Stomach (tissue), 4 donors: ENCODE data around the gene HOXC12.

Experiments used
- EP300 ChIP-seq: sonication (generic); formaldehyde crosslinking; IDR thresholded peaks from one replicate; pipeline ENCODE4 v1.6.1; 2017; ENCODE audit warnings: antibody characterized with exemption
- POLR2A ChIP-seq, 4 donors: fragments of 450-650 bp; IDR thresholded peaks; one replicate each; pipeline ENCODE4 v1.6.1; 2016; ENCODE audit warnings: antibody characterized with exemption in 4 of 4, control low read depth in 2 of 4, mild to moderate bottlenecking in 1 of 4, moderate library complexity in 1 of 4
- TF ChIP-seq, protein P1 (sequence below), 7 experiments: fragments of 450-650 bp in 4 of 7; fragments of 200-600 bp in 3 of 7; sonication (generic) in 3 of 7; IDR thresholded peaks; one replicate each; pipeline ENCODE4 v1.5.1; 2016 to 2019; ENCODE audit warnings: antibody characterized with exemption in 7 of 7, control low read depth in 2 of 7, mild to moderate bottlenecking in 1 of 7

DNA sequence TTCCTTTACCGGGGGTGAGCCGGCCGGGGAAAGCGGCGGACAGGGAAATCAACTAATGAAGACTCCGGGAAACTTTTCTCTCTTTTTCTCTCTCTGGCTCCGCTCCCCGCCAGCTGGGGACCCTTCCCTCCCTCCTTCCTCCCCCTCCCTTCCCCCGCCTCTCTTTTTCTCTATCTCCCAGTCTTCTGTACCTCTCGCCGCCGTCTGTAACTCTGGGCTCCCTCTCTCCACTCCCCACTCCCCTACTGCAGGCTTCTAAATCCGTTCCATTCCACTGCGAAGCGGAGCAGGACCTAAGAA is 11.3 kb downstream of the HOXC12 start:
- TF ChIP-seq, protein P1, sequence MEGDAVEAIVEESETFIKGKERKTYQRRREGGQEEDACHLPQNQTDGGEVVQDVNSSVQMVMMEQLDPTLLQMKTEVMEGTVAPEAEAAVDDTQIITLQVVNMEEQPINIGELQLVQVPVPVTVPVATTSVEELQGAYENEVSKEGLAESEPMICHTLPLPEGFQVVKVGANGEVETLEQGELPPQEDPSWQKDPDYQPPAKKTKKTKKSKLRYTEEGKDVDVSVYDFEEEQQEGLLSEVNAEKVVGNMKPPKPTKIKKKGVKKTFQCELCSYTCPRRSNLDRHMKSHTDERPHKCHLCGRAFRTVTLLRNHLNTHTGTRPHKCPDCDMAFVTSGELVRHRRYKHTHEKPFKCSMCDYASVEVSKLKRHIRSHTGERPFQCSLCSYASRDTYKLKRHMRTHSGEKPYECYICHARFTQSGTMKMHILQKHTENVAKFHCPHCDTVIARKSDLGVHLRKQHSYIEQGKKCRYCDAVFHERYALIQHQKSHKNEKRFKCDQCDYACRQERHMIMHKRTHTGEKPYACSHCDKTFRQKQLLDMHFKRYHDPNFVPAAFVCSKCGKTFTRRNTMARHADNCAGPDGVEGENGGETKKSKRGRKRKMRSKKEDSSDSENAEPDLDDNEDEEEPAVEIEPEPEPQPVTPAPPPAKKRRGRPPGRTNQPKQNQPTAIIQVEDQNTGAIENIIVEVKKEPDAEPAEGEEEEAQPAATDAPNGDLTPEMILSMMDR (IDR thresholded peaks at IDR 0.05), result no peak
- no peak for TF ChIP-seq EP300
- TF ChIP-seq POLR2A (IDR thresholded peaks at IDR 0.05), result no peak
